Peyer's patch (tissue), 4 donors: ENCODE data around the gene GPR176. TPM values are rescaled to one million over a fixed set of nuclear protein-coding genes. Genes with fewer than 3 reads are reported as not detected.

ENCODE experiments used
- DNase-seq, 3 donors: peaks; one replicate each; pipeline ENCODE4 v3.0.0-alpha.2; 2017 to 2019
- H3K27ac ChIP-seq, 4 donors: fragments of 200-600 bp; sonication (generic); one replicate each; pipeline ENCODE4 v1.5.1; 2016 to 2019
- H3K27me3 ChIP-seq, 2 donors: fragments of 200-600 bp; sonication (generic); one replicate each; pipeline ENCODE4 v1.5.1; 2019
- H3K36me3 ChIP-seq, 3 donors: fragments of 200-600 bp; sonication (generic); one replicate each; pipeline ENCODE4 v1.5.1; 2016 to 2019
- H3K4me1 ChIP-seq, 4 donors: fragments of 200-600 bp; sonication (generic); one replicate each; pipeline ENCODE4 v1.5.1; 2016 to 2019
- H3K4me3 ChIP-seq, 4 donors: fragments of 200-600 bp; sonication (generic); 1 replicate in 3 of 4; 2 replicates in 1 of 4; pipeline ENCODE4 v1.5.1; 2016 to 2019; ENCODE audit warnings: mild to moderate bottlenecking in 1 of 4
- H3K9me3 ChIP-seq, 4 donors: fragments of 200-600 bp; sonication (generic); one replicate each; pipeline ENCODE4 v1.5.1; 2016 to 2019; ENCODE audit warnings: mild to moderate bottlenecking in 1 of 4
- POLR2A ChIP-seq, 2 donors: fragments of 450-650 bp; IDR thresholded peaks; one replicate each; pipeline ENCODE4 v1.5.1; 2017; ENCODE audit warnings: antibody characterized with exemption in 2 of 2, mild to moderate bottlenecking in 2 of 2, moderate library complexity in 2 of 2
- total RNA-seq, 4 donors: library from RNA; depleted of rRNA; stranded (reverse); fragments of >200 nt; gene quantifications; one replicate each; pipeline ENCODE4 v1.1.0, GENCODE V29; 2016
- TF ChIP-seq, protein P1 (sequence below), 6 experiments: fragments of 450-650 bp in 4 of 6; fragments of 200-600 bp in 2 of 6; sonication (generic) in 1 of 6; IDR thresholded peaks; one replicate each; pipeline ENCODE4 v1.5.1; 2017 to 2019; ENCODE audit warnings: antibody characterized with exemption in 6 of 6, mild to moderate bottlenecking in 3 of 6, moderate library complexity in 1 of 6

Gene GPR176
- total RNA-seq, 4 donors from 2014 or later: 0.88 to 4.3 (median 3.1) TPM

GRCh38 chr15:39851500-39852092, 68.5 kb downstream of the GPR176 start:
- Histone ChIP-seq H3K4me1 (peaks cover 0 to 4% (median 0%) of the 10 kb centered on the region in 4 donors), H3K27me3 (no peaks in the 10 kb centered on the region), H3K36me3 (no peaks in the 10 kb centered on the region), H3K27ac (no peak overlapping the region), H3K9me3 (no peaks in the 10 kb centered on the region), H3K4me3 (no peak overlapping the region)
- TF ChIP-seq, protein P1, sequence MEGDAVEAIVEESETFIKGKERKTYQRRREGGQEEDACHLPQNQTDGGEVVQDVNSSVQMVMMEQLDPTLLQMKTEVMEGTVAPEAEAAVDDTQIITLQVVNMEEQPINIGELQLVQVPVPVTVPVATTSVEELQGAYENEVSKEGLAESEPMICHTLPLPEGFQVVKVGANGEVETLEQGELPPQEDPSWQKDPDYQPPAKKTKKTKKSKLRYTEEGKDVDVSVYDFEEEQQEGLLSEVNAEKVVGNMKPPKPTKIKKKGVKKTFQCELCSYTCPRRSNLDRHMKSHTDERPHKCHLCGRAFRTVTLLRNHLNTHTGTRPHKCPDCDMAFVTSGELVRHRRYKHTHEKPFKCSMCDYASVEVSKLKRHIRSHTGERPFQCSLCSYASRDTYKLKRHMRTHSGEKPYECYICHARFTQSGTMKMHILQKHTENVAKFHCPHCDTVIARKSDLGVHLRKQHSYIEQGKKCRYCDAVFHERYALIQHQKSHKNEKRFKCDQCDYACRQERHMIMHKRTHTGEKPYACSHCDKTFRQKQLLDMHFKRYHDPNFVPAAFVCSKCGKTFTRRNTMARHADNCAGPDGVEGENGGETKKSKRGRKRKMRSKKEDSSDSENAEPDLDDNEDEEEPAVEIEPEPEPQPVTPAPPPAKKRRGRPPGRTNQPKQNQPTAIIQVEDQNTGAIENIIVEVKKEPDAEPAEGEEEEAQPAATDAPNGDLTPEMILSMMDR (IDR thresholded peaks at IDR 0.05): no peak
- no peak for TF ChIP-seq POLR2A (IDR thresholded peaks at IDR 0.05)
- DNase-seq: no peak

GRCh38 chr15:39850436-39850835, 69.6 kb downstream of the GPR176 start:
- TF ChIP-seq, protein P1 (IDR thresholded peaks at IDR 0.05): no peak
- TF ChIP-seq POLR2A (IDR thresholded peaks at IDR 0.05): no peak
- H3K36me3 ChIP-seq: no peaks in the 10 kb centered on the region
- no peak overlapping the region for H3K4me3 ChIP-seq
- DNase-seq: no peak
- H3K4me1 ChIP-seq: peaks cover 0 to 4% (median 0%) of the 10 kb centered on the region in 4 donors
- H3K9me3 ChIP-seq: no peaks in the 10 kb centered on the region
- no peaks in the 10 kb centered on the region for H3K27me3 ChIP-seq
- no peak overlapping the region for H3K27ac ChIP-seq

GRCh38 chr15:39846108-39846507, 74.0 kb downstream of the GPR176 start:
- no peaks in the 10 kb centered on the region for H3K36me3 ChIP-seq
- H3K27ac ChIP-seq: no peak overlapping the region
- no peak for DNase-seq
- TF ChIP-seq POLR2A (IDR thresholded peaks at IDR 0.05): no peak
- TF ChIP-seq, protein P1 (IDR thresholded peaks at IDR 0.05): no peak
- H3K27me3 ChIP-seq: no peaks in the 10 kb centered on the region
- no peaks in the 10 kb centered on the region for H3K4me1 ChIP-seq
- H3K4me3 ChIP-seq: no peak overlapping the region
- no peaks in the 10 kb centered on the region for H3K9me3 ChIP-seq

GRCh38 chr15:39845582-39845981, 74.5 kb downstream of the GPR176 start:
- Histone ChIP-seq H3K27ac (no peak overlapping the region), H3K9me3 (no peaks in the 10 kb centered on the region), H3K36me3 (no peaks in the 10 kb centered on the region), H3K4me1 (no peaks in the 10 kb centered on the region), H3K27me3 (no peaks in the 10 kb centered on the region), H3K4me3 (no peak overlapping the region)
- TF ChIP-seq POLR2A (IDR thresholded peaks at IDR 0.05): no peak
- TF ChIP-seq, protein P1 (IDR thresholded peaks at IDR 0.05): no peak
- no peak for DNase-seq

DNA sequence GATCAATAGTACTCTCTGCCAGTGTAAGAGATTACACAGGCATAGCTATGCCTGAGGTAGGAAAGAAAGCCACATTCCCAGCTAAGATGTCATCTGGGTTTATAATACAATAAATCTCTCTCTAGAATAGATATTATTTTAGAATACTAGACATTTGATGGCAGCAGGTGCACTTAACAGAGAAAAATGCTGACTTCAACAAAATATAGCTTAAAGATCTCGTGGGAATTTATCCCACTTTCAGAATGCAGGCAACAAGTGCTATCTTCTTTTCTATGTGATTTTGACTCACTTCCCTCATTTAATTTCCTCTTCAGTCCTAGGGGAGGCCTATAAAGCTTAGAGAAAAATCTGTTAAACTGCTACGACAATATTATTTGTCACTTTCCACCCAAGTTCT, 76.5 kb downstream of the GPR176 start:
- Histone ChIP-seq H3K27ac (no peak overlapping the region), H3K36me3 (no peaks in the 10 kb centered on the region), H3K4me3 (no peak overlapping the region), H3K4me1 (no peaks in the 10 kb centered on the region), H3K27me3 (no peaks in the 10 kb centered on the region), H3K9me3 (no peaks in the 10 kb centered on the region)
- TF ChIP-seq, protein P1 (IDR thresholded peaks at IDR 0.05): no peak
- no peak for TF ChIP-seq POLR2A (IDR thresholded peaks at IDR 0.05)
- DNase-seq: no peak

- no peak for DNase-seq
- no peak overlapping the region for H3K4me3 ChIP-seq
- no peak for TF ChIP-seq POLR2A (IDR thresholded peaks at IDR 0.05)
- TF ChIP-seq, protein P1 (IDR thresholded peaks at IDR 0.05): no peak
- H3K27ac ChIP-seq: no peak overlapping the region
- no peaks in the 10 kb centered on the region for H3K36me3 ChIP-seq
- no peaks in the 10 kb centered on the region for H3K4me1 ChIP-seq
- H3K27me3 ChIP-seq: no peaks in the 10 kb centered on the region
- H3K9me3 ChIP-seq: no peaks in the 10 kb centered on the region
Observed at GRCh38 chr15:39837454-39837853, 82.6 kb downstream of the GPR176 start.
